K562 (cell line): ENCODE measurements around the gene ZNF512B. TPM values are rescaled to one million over a fixed set of nuclear protein-coding genes. Genes with fewer than 3 reads are reported as not detected.

Experiments used
- CHCHD3 ChIP-seq: fragments of 250-450 bp; sonication (Bioruptor Pico); IDR thresholded peaks from 2 replicates; pipeline ENCODE4 v2.1.2; 2022; ENCODE audit warnings: mild to moderate bottlenecking
- EWSR1 ChIP-seq: fragments of 450-650 bp; IDR thresholded peaks from 2 replicates; pipeline ENCODE4 v1.6.1; 2018; ENCODE audit warnings: borderline replicate concordance, mild to moderate bottlenecking, low read depth, moderate library complexity; ENCODE audit not compliant: partially characterized antibody
- FOXM1 ChIP-seq, 2 experiments: fragments of 450-650 bp in 1 of 2; sonication (generic) in 1 of 2; formaldehyde crosslinking in 1 of 2; IDR thresholded peaks; 2 replicates each; pipeline versions ENCODE4 v1.6.1 to v1.9.0; 2017 to 2022; ENCODE audit warnings: low read depth in 2 of 2, mild to moderate bottlenecking in 2 of 2, missing genetic modification reagents in 1 of 2, moderate library complexity in 1 of 2
- KDM1A ChIP-seq, 2 experiments: fragments of 450-650 bp; IDR thresholded peaks; 2 replicates each; pipeline ENCODE4 v1.6.1; 2016; ENCODE audit warnings: mild to moderate bottlenecking in 2 of 2
- MEF2A ChIP-seq: IDR thresholded peaks from 2 replicates; pipeline ENCODE4 v1.6.1; 2011; ENCODE audit warnings: low read depth, mild to moderate bottlenecking, low read length, moderate library complexity; ENCODE audit not compliant: control insufficient read depth
- RBM15 ChIP-seq: fragments of 200-400 bp; formaldehyde crosslinking; IDR thresholded peaks from 2 replicates; pipeline ENCODE4 v1.6.1; 2018; ENCODE audit warnings: mild to moderate bottlenecking, low read length, moderate library complexity; ENCODE audit not compliant: insufficient read depth
- RBM34 ChIP-seq: fragments of 200-400 bp; formaldehyde crosslinking; IDR thresholded peaks from 2 replicates; pipeline ENCODE4 v1.6.1; 2018; ENCODE audit warnings: low read length, borderline replicate concordance; ENCODE audit not compliant: insufficient read depth
- RFX5 ChIP-seq: IDR thresholded peaks from 2 replicates; pipeline ENCODE4 v1.6.1; 2011; ENCODE audit warnings: low read depth, mild to moderate bottlenecking, improper control_type of control experiment, low read length
- RNF2 ChIP-seq: sonication (generic); IDR thresholded peaks from 2 replicates; pipeline ENCODE4 v1.6.1; 2016
- SIN3B ChIP-seq: fragments of 450-650 bp; IDR thresholded peaks from 2 replicates; pipeline ENCODE4 v1.6.1; 2017; ENCODE audit warnings: low read depth, mild to moderate bottlenecking, moderate library complexity
- ZNF324 ChIP-seq: fragments of 250-450 bp; sonication (Bioruptor Pico); IDR thresholded peaks from 2 replicates; pipeline ENCODE4 v1.4.0; 2020; ENCODE audit warnings: mild to moderate bottlenecking
- ZNF445 ChIP-seq: fragments of 250-450 bp; sonication (Bioruptor Pico); IDR thresholded peaks from 2 replicates; pipeline ENCODE4 v1.4.0; 2020; ENCODE audit warnings: low read depth, mild to moderate bottlenecking, moderate library complexity
- polyA plus RNA-seq, 8 experiments: library from polyadenylated mRNA; depleted of rRNA in 4 of 8; stranded (reverse) in 5 of 8; unstranded in 3 of 8; fragments of >200 nt; fragmentation: Nextera tagmentation in 2 of 8; fragmentation: Illumina TruSeq in 1 of 8; extraction: Ambion mirVana in 2 of 8; extraction: Trizol in 1 of 8; gene quantifications; 2 replicates each; pipeline versions ENCODE4 v1.2.1 to v1.2.3, GENCODE V29; 2011 to 2014; ENCODE audit warnings: inconsistent platforms in 1 of 8, missing spikeins in 1 of 8
- total RNA-seq, 7 experiments: library from RNA; depleted of rRNA in 6 of 7; stranded (reverse); fragments of >200 nt in 6 of 7; fragmentation: Illumina TruSeq in 2 of 7; extraction: Trizol in 2 of 7; gene quantifications; 2 replicates each; pipeline versions ENCODE4 v1.2.1 to v1.2.3, GENCODE V29; 2011 to 2021; ENCODE audit warnings: low replicate concordance in 1 of 7
- TF ChIP-seq, protein P1 (sequence below): fragments of 450-650 bp; IDR thresholded peaks from 2 replicates; pipeline ENCODE4 v1.6.1; 2017; ENCODE audit warnings: antibody characterized with exemption, mild to moderate bottlenecking
- TF ChIP-seq, protein P2 (sequence below): fragments of 450-650 bp; formaldehyde crosslinking; IDR thresholded peaks from 2 replicates; pipeline ENCODE4 v1.4.0; 2022; ENCODE audit warnings: missing genetic modification characterization
- TF ChIP-seq, protein P3 (sequence below): fragments of 450-650 bp; IDR thresholded peaks from 2 replicates; pipeline ENCODE4 v1.6.1; 2016; ENCODE audit warnings: antibody characterized with exemption
- TF ChIP-seq, protein P4 (sequence below), 2 experiments: IDR thresholded peaks; 2 replicates each; pipeline ENCODE4 v1.6.1; 2011; ENCODE audit warnings: borderline replicate concordance in 1 of 2, control low read depth in 1 of 2, low read depth in 1 of 2, low read length in 1 of 2, mild to moderate bottlenecking in 1 of 2, mixed read lengths in 1 of 2, moderate library complexity in 1 of 2; ENCODE audit not compliant: insufficient read depth in 1 of 2, insufficient read length in 1 of 2, poor library complexity in 1 of 2, severe bottlenecking in 1 of 2; ENCODE audit errors: extremely low read depth in 1 of 2
- TF ChIP-seq, protein P5 (sequence below): fragments of 450-650 bp; formaldehyde crosslinking; IDR thresholded peaks from 2 replicates; pipeline ENCODE4 v1.4.0; 2022; ENCODE audit warnings: missing genetic modification characterization

ZNF512B gene
- total and polyA plus RNA-seq, 9 of the 15 experiments (the other 6 are each of a cell fraction or from before 2014, with no cell fraction given) = 0.01 to 27.8 (median 8.2) TPM

DNA sequence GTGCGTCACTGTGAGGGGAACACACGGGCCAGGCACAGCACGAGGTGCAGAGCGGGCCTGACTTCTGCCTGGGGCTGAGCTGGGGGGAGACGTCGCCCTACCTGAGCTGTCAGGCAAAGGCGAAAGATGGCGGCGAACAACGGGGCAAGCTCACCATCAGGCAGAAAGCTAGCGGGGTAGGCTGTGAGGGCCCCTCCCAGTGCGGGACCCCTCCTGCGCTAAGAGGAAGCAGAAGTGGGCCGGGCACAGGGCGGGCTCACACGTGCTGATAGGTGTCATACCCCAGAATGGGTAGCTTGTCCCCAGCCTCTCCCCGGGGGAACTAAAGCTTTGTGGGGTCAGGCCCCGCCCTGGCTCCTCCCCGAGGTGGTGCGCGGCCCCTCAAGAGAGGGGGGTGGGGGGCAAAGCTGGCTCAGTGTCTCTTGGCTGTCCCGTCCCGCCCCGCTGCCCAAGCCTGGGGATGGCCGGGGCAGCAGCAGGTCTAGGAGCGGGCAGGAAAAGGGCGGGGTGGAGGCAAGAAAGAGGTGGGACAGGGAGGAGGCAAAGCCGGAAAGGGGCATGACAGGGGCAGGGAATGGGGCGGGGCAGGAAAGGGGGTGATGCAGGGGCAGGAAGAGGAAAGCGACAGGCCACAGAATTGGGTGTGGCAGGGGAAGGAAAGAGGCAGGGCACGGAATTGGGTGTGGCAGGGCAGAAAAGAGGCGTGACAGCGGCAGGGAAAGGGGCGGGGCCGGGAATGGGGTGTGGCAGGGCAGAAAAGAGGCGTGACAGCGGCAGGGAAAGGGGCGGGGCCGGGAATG lies 28.2 kb downstream of the ZNF512B start (continued):
- no peak for TF ChIP-seq SIN3B
- TF ChIP-seq ZNF445 (CRISPR knock-in tag) = no peak
- no peak for TF ChIP-seq RBM34
- TF ChIP-seq, protein P1, sequence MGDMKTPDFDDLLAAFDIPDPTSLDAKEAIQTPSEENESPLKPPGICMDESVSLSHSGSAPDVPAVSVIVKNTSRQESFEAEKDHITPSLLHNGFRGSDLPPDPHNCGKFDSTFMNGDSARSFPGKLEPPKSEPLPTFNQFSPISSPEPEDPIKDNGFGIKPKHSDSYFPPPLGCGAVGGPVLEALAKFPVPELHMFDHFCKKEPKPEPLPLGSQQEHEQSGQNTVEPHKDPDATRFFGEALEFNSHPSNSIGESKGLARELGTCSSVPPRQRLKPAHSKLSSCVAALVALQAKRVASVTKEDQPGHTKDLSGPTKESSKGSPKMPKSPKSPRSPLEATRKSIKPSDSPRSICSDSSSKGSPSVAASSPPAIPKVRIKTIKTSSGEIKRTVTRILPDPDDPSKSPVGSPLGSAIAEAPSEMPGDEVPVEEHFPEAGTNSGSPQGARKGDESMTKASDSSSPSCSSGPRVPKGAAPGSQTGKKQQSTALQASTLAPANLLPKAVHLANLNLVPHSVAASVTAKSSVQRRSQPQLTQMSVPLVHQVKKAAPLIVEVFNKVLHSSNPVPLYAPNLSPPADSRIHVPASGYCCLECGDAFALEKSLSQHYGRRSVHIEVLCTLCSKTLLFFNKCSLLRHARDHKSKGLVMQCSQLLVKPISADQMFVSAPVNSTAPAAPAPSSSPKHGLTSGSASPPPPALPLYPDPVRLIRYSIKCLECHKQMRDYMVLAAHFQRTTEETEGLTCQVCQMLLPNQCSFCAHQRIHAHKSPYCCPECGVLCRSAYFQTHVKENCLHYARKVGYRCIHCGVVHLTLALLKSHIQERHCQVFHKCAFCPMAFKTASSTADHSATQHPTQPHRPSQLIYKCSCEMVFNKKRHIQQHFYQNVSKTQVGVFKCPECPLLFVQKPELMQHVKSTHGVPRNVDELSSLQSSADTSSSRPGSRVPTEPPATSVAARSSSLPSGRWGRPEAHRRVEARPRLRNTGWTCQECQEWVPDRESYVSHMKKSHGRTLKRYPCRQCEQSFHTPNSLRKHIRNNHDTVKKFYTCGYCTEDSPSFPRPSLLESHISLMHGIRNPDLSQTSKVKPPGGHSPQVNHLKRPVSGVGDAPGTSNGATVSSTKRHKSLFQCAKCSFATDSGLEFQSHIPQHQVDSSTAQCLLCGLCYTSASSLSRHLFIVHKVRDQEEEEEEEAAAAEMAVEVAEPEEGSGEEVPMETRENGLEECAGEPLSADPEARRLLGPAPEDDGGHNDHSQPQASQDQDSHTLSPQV = no peak
- TF ChIP-seq, protein P2, sequence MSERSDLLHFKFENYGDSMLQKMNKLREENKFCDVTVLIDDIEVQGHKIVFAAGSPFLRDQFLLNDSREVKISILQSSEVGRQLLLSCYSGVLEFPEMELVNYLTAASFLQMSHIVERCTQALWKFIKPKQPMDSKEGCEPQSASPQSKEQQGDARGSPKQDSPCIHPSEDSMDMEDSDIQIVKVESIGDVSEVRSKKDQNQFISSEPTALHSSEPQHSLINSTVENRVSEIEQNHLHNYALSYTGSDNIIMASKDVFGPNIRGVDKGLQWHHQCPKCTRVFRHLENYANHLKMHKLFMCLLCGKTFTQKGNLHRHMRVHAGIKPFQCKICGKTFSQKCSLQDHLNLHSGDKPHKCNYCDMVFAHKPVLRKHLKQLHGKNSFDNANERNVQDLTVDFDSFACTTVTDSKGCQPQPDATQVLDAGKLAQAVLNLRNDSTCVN = 0 out of 2 replicates have a peak, but pooled peaks have one; percentile 42
- TF ChIP-seq MEF2A = no peak
- TF ChIP-seq, protein P3, sequence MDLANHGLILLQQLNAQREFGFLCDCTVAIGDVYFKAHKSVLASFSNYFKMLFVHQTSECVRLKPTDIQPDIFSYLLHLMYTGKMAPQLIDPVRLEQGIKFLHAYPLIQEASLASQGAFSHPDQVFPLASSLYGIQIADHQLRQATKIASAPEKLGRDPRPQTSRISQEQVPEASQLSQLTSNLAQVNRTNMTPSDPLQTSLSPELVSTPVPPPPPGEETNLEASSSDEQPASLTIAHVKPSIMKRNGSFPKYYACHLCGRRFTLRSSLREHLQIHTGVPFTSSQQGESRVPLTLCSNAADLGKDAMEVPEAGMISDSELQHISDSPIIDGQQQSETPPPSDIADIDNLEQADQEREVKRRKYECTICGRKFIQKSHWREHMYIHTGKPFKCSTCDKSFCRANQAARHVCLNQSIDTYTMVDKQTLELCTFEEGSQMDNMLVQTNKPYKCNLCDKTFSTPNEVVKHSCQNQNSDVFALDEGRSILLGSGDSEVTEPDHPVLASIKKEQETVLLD = no peak
- TF ChIP-seq RFX5 = no peak
- TF ChIP-seq KDM1A (IDR thresholded peaks at IDR 0.05) = no peak
- no peak for TF ChIP-seq FOXM1 (IDR thresholded peaks at IDR 0.05; ENCODE audit: low read depth)
- TF ChIP-seq FOXM1 (CRISPR knock-in tag; IDR thresholded peaks at IDR 0.05; ENCODE audit: low read depth) = no peak
- TF ChIP-seq, protein P4, sequence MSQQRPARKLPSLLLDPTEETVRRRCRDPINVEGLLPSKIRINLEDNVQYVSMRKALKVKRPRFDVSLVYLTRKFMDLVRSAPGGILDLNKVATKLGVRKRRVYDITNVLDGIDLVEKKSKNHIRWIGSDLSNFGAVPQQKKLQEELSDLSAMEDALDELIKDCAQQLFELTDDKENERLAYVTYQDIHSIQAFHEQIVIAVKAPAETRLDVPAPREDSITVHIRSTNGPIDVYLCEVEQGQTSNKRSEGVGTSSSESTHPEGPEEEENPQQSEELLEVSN (IDR thresholded peaks at IDR 0.05; ENCODE audit: borderline replicate concordance in 1 of 2, extremely low read depth in 1 of 2, insufficient read depth in 1 of 2, insufficient read length in 1 of 2, low read depth in 1 of 2, low read length in 1 of 2, poor library complexity in 1 of 2, severe bottlenecking in 1 of 2) = no peak
- TF ChIP-seq CHCHD3 (CRISPR knock-in tag) = no peak
- no peak for TF ChIP-seq ZNF324 (CRISPR knock-in tag)
- no peak for TF ChIP-seq RNF2
- TF ChIP-seq, protein P5, sequence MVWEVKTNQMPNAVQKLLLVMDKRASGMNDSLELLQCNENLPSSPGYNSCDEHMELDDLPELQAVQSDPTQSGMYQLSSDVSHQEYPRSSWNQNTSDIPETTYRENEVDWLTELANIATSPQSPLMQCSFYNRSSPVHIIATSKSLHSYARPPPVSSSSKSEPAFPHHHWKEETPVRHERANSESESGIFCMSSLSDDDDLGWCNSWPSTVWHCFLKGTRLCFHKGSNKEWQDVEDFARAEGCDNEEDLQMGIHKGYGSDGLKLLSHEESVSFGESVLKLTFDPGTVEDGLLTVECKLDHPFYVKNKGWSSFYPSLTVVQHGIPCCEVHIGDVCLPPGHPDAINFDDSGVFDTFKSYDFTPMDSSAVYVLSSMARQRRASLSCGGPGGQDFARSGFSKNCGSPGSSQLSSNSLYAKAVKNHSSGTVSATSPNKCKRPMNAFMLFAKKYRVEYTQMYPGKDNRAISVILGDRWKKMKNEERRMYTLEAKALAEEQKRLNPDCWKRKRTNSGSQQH (CRISPR knock-in tag) = peak; percentile 66; the same call in 1 of the 2 replicates
- TF ChIP-seq RBM15 = no peak
- no peak for TF ChIP-seq EWSR1
